Measurements from ENCODE around the gene RCL1.
"Not testable (repeated sequence)": the region's sequence is repeated elsewhere in the genome, so short reads cannot be mapped to it uniquely, and the experiment has no call there.

The RCL1 gene

GRCh38 chr9:4769321-4770080 is 23.2 kb upstream of the RCL1 start:
- TF ChIP-seq, protein P1, sequence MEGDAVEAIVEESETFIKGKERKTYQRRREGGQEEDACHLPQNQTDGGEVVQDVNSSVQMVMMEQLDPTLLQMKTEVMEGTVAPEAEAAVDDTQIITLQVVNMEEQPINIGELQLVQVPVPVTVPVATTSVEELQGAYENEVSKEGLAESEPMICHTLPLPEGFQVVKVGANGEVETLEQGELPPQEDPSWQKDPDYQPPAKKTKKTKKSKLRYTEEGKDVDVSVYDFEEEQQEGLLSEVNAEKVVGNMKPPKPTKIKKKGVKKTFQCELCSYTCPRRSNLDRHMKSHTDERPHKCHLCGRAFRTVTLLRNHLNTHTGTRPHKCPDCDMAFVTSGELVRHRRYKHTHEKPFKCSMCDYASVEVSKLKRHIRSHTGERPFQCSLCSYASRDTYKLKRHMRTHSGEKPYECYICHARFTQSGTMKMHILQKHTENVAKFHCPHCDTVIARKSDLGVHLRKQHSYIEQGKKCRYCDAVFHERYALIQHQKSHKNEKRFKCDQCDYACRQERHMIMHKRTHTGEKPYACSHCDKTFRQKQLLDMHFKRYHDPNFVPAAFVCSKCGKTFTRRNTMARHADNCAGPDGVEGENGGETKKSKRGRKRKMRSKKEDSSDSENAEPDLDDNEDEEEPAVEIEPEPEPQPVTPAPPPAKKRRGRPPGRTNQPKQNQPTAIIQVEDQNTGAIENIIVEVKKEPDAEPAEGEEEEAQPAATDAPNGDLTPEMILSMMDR (IDR thresholded peaks at IDR 0.05; ENCODE audit: extremely low read depth, missing control alignments), result no peak
- DNase-seq (ENCODE audit: low spot score), result peak; percentile 24

DNA sequence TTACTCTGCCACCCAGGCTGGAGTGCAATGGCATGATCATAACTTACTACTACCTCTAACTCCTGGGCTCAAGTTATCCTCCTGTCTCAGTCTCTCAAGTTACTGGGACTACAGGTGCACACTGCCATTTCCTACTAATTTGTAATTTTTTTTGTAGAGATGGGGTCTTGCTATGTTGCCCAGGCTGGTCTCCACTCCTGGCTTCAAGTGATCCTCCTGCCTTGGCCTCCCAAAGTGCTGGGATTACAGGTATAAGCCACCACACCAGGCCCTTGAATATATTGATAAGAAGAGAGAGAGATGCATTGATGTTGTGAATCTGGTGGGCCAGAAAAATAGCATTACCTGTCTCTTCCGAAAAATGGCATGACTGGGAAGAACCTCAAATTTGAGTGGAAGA is 21.0 kb upstream of the RCL1 start:
- no peak for DNase-seq (ENCODE audit: low spot score)
- TF ChIP-seq, protein P1 (IDR thresholded peaks at IDR 0.05; ENCODE audit: extremely low read depth, missing control alignments), result no peak

- TF ChIP-seq, protein P1 (IDR thresholded peaks at IDR 0.05; ENCODE audit: extremely low read depth, missing control alignments), result no peak
- DNase-seq (ENCODE audit: low spot score), result no peak
Observed at GRCh38 chr9:4774209-4774608, 18.5 kb upstream of the RCL1 start.

- DNase-seq (ENCODE audit: low spot score), result not testable (repeated sequence)
Observed at GRCh38 chr9:4774958-4775357, 17.8 kb upstream of the RCL1 start.

DNA sequence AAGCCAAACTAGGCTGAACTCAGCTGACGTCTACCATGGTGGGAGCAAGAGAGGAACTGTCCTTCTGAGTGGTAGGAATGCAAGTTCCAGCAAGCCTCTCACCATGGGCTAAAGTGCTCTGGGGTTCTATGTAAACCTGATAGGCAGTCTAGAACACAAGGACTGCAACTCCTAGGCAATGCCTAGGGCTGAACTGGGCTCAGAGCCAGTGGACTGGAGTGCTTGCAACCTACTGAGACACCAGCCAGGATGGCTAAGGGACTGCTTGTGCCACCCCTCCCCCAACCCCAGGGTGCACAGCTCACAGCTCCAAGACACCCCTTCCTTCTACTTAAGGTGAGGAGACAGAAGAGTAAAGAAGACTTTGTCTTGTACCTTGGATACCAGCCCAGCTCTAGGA is 12.1 kb upstream of the RCL1 start:
- no peak for DNase-seq (ENCODE audit: low spot score)
- TF ChIP-seq, protein P1 (IDR thresholded peaks at IDR 0.05; ENCODE audit: extremely low read depth, missing control alignments), result no peak

DNA sequence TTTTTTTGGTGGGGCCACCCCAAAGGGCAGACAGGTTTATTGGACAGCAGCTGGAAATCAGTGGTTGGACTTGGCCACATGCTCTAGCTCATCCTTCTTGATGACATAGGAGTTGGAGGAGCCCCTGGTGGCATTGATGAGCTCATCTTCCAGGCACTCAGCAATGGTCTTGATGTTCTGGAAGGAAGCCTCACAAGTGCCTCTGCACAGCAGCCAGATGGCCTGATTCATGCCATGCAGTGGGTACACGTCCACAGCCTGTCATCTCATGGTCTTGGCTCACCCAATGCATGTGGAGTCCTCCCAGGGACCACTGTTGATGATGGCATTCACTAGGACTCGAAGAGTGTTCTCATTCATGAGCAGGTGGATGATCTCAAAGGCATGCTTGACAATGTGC is 11.3 kb upstream of the RCL1 start:
- TF ChIP-seq, protein P1 (IDR thresholded peaks at IDR 0.05; ENCODE audit: extremely low read depth, missing control alignments), result no peak
- DNase-seq (ENCODE audit: low spot score), result no peak

DNA sequence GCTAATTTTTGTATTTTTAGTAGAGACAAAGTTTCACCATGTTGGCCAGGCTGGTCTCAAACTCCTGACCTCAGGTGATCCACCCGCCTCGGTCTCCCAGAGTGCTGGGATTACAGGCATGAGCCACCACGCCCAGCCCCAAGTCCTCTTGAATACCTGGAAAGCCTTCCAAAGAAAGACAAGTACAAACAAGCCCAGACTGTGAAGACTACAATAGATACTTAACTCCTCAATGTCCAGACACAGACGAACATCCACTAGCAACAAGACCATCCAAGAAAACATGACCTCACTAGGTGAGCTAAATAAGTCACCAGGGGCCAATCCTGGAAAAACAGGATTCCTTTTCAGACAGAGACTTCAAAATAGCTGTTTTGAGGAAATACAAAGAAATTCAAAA is 9.6 kb upstream of the RCL1 start:
- not testable (repeated sequence) for DNase-seq (ENCODE audit: low spot score)

DNA sequence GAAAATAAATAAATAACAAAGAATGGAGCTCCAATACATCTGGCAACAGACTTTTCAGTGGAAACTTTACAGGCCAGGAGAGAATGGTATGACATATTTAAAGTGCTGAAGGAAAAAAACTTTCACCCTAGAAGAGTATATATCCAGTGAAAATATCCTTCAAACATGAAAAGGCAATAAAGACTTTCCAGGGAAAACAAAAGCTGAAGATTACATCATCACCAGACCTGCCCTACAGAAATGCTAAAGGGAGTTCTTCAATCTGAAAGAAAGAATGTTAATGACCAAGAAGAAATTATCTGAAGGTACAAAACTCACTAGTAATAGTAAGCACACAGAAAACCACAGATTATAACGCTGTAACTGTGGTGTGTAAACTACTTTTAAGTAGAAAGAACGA is 8.3 kb upstream of the RCL1 start:
- TF ChIP-seq, protein P1 (IDR thresholded peaks at IDR 0.05; ENCODE audit: extremely low read depth, missing control alignments), result no peak
- DNase-seq (ENCODE audit: low spot score), result no peak

Measured in GM20000 (cell line).